Chondrocyte (in vitro differentiated cells): Measurements from ENCODE around the gene SENP2. TPM values are rescaled to one million over a fixed set of nuclear protein-coding genes. Genes with fewer than 3 reads are reported as not detected.

ENCODE experiments used
- DNase-seq: peaks from one replicate; pipeline ENCODE4 v3.0.0; 2021; ENCODE audit warnings: mixed read lengths, low spot score
- H3K27ac Mint-ChIP-seq: one replicate; pipeline ENCODE4 v1.8.0; 2021; ENCODE audit warnings: mild to moderate bottlenecking, moderate library complexity, mixed read lengths; ENCODE audit not compliant: unreplicated experiment
- H3K27me3 Mint-ChIP-seq: 2 replicates; pipeline ENCODE4 v1.8.0; 2021; ENCODE audit warnings: low read depth, mixed read lengths
- H3K36me3 Mint-ChIP-seq: 2 replicates; pipeline ENCODE4 v1.8.0; 2021; ENCODE audit warnings: low read depth, mixed read lengths
- H3K4me1 Mint-ChIP-seq: 2 replicates; pipeline ENCODE4 v1.8.0; 2021; ENCODE audit warnings: low read depth, mild to moderate bottlenecking, mixed read lengths
- H3K4me3 Mint-ChIP-seq: one replicate; pipeline ENCODE4 v1.8.0; 2021; ENCODE audit warnings: mild to moderate bottlenecking, moderate library complexity, mixed read lengths; ENCODE audit not compliant: unreplicated experiment
- H3K9me3 Mint-ChIP-seq: 2 replicates; pipeline ENCODE4 v1.8.0; 2021; ENCODE audit warnings: low read depth, mixed read lengths
- total RNA-seq: library from RNA; stranded (reverse); gene quantifications from 3 replicates; pipeline ENCODE4 v1.2.1, GENCODE V29; 2021
- TF ChIP-seq, protein P1 (sequence below): fragments of 200-600 bp; sonication (generic); IDR thresholded peaks from 2 replicates; pipeline ENCODE4 v1.5.0; 2021; ENCODE audit warnings: antibody characterized with exemption, mild to moderate bottlenecking, moderate library complexity

The SENP2 gene
- total RNA-seq, 1 donor from 2014 or later: 41.2 TPM

GRCh38 chr3:185661772-185662171, 75.7 kb downstream of the SENP2 start:
- H3K36me3 Mint-ChIP-seq: peaks cover 25% of the 10 kb centered on the region
- TF ChIP-seq, protein P1, sequence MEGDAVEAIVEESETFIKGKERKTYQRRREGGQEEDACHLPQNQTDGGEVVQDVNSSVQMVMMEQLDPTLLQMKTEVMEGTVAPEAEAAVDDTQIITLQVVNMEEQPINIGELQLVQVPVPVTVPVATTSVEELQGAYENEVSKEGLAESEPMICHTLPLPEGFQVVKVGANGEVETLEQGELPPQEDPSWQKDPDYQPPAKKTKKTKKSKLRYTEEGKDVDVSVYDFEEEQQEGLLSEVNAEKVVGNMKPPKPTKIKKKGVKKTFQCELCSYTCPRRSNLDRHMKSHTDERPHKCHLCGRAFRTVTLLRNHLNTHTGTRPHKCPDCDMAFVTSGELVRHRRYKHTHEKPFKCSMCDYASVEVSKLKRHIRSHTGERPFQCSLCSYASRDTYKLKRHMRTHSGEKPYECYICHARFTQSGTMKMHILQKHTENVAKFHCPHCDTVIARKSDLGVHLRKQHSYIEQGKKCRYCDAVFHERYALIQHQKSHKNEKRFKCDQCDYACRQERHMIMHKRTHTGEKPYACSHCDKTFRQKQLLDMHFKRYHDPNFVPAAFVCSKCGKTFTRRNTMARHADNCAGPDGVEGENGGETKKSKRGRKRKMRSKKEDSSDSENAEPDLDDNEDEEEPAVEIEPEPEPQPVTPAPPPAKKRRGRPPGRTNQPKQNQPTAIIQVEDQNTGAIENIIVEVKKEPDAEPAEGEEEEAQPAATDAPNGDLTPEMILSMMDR: no peak
- peak overlapping the region; percentile 55 for H3K27ac Mint-ChIP-seq
- DNase-seq: no peak
- H3K27me3 Mint-ChIP-seq: no peaks in the 10 kb centered on the region
- H3K4me3 Mint-ChIP-seq: no peak overlapping the region
- no peaks in the 10 kb centered on the region for H3K9me3 Mint-ChIP-seq
- H3K4me1 Mint-ChIP-seq: peaks cover 49% of the 10 kb centered on the region

DNA sequence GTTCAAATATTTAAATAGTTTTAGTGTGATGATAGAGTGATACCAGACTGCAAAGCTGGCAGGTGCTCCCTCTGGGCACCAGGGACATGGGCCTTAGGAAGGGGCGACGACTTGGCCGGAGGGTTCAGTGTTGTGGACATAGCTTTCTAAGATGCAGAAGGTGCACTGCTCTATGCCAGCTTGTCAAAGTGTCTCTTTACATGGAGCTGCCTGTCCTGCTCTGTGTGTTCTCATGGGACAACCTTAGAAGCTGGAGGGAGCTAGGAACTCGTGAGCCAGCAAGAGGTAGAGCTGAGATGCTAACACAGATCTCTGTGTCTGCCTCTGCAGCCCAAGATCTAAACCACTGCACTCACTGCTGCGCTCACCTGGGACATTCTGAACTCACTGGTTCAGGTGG, 77.8 kb downstream of the SENP2 start:
- H3K4me3 Mint-ChIP-seq: no peak overlapping the region
- peaks cover 27% of the 10 kb centered on the region for H3K4me1 Mint-ChIP-seq
- TF ChIP-seq, protein P1: no peak
- no peak overlapping the region for H3K27ac Mint-ChIP-seq
- H3K9me3 Mint-ChIP-seq: no peaks in the 10 kb centered on the region
- H3K36me3 Mint-ChIP-seq: peaks cover 24% of the 10 kb centered on the region
- no peak for DNase-seq
- H3K27me3 Mint-ChIP-seq: no peaks in the 10 kb centered on the region

- H3K36me3 Mint-ChIP-seq: peaks cover 31% of the 10 kb centered on the region
- no peak overlapping the region for H3K27ac Mint-ChIP-seq
- no peak overlapping the region for H3K4me3 Mint-ChIP-seq
- no peaks in the 10 kb centered on the region for H3K9me3 Mint-ChIP-seq
- no peak for DNase-seq
- H3K4me1 Mint-ChIP-seq: no peaks in the 10 kb centered on the region
- TF ChIP-seq, protein P1: no peak
- no peaks in the 10 kb centered on the region for H3K27me3 Mint-ChIP-seq
These were observed 81.5 kb downstream of the SENP2 start for GRCh38 chr3:185667574-185667973.

DNA sequence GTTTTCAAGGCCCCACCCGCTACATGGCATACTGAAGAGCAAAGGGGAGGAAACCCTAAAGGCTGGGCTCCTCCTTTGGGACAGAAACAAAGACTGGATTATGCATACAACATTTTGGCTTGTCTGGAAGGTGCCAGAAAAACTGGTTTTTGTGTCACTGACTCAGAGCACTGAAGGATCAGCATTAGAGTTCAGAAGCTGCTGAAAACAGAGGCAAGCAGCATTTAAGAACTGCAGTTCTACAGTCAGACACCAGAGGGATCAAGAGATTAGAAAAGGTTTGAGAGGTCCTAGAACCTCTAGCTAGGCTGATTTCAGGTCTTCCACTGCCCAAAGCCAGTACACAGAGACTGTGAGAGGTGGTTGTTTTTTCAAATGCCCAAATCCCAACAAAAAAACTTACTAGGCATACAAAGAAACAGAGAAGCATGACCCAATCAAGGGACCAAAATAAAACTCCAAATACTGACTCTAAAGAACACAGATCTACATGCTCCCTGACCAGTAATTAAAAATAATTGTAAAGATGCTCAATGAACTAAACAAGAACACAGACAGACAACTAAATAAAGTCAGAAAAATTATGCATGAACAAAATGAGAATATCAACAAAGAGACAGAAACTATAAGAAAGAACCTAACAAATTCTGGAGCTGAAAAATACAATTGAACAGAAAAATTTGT, 91.2 kb downstream of the SENP2 start:
- Mint-ChIP-seq H3K27ac (peak overlapping the region; percentile 43), H3K27me3 (no peaks in the 10 kb centered on the region), H3K4me3 (no peak overlapping the region), H3K9me3 (peaks cover 5% of the 10 kb centered on the region), H3K4me1 (peaks cover 15% of the 10 kb centered on the region), H3K36me3 (peaks cover 45% of the 10 kb centered on the region)
- TF ChIP-seq, protein P1: peak; percentile 87
- no peak for DNase-seq

- Mint-ChIP-seq H3K4me1 (peaks cover 15% of the 10 kb centered on the region), H3K27me3 (no peaks in the 10 kb centered on the region), H3K27ac (no peak overlapping the region), H3K4me3 (no peak overlapping the region), H3K36me3 (peaks cover 46% of the 10 kb centered on the region), H3K9me3 (peaks cover 5% of the 10 kb centered on the region)
- TF ChIP-seq, protein P1: no peak
- DNase-seq: no peak
These were observed 91.9 kb downstream of the SENP2 start for GRCh38 chr3:185678027-185678426.
